ENCODE data around the gene ERGIC1.
"Not testable (repeated sequence)": the region's sequence is repeated elsewhere in the genome, so short reads cannot be mapped to it uniquely, and the experiment has no call there.

ERGIC1 gene

GRCh38 chr5:172845154-172845553 is 11.1 kb downstream of the ERGIC1 start:
- no peak overlapping the region for H3K4me3 ChIP-seq (ENCODE audit: low read depth in 1 of 5, low read length in 5 of 5)
- peaks cover 0 to 24% (median 7%) of the 10 kb centered on the region in 5 donors for H3K4me1 ChIP-seq (ENCODE audit: control insufficient read depth in 5 of 5, insufficient read depth in 5 of 5, low read length in 5 of 5)
- no peak overlapping the region for H3K9ac ChIP-seq (ENCODE audit: low read length in 5 of 5)
- no peaks in the 10 kb centered on the region for H3K27me3 ChIP-seq (ENCODE audit: control insufficient read depth in 5 of 5, insufficient read depth in 4 of 5, low read length in 5 of 5)
- peaks cover 0 to 12% (median 8%) of the 10 kb centered on the region in 5 donors for H3K36me3 ChIP-seq (ENCODE audit: control insufficient read depth in 5 of 5, insufficient read depth in 5 of 5, low read length in 5 of 5)
- no peak overlapping the region for H3K27ac ChIP-seq (ENCODE audit: low read depth, low read length)
- no peaks in the 10 kb centered on the region for H3K9me3 ChIP-seq (ENCODE audit: control insufficient read depth in 5 of 5, low read length in 5 of 5)

- H3K9ac ChIP-seq (ENCODE audit: low read length in 5 of 5), result no peak overlapping the region
- no peak overlapping the region for H3K27ac ChIP-seq (ENCODE audit: low read depth, low read length)
- peaks cover 0 to 20% (median 3%) of the 10 kb centered on the region in 5 donors for H3K4me1 ChIP-seq (ENCODE audit: control insufficient read depth in 5 of 5, insufficient read depth in 5 of 5, low read length in 5 of 5)
- H3K27me3 ChIP-seq (ENCODE audit: control insufficient read depth in 5 of 5, insufficient read depth in 4 of 5, low read length in 5 of 5), result no peaks in the 10 kb centered on the region
- H3K9me3 ChIP-seq (ENCODE audit: control insufficient read depth in 5 of 5, low read length in 5 of 5), result no peaks in the 10 kb centered on the region
- H3K36me3 ChIP-seq (ENCODE audit: control insufficient read depth in 5 of 5, insufficient read depth in 5 of 5, low read length in 5 of 5), result peaks cover 0 to 12% (median 8%) of the 10 kb centered on the region in 5 donors
- H3K4me3 ChIP-seq (ENCODE audit: low read depth in 1 of 5, low read length in 5 of 5), result no peak overlapping the region
Measured at GRCh38 chr5:172845576-172845975, 11.5 kb downstream of the ERGIC1 start.

GRCh38 chr5:172846249-172846648 is 12.2 kb downstream of the ERGIC1 start:
- Histone ChIP-seq H3K9me3 (ENCODE audit: control insufficient read depth in 5 of 5, low read length in 5 of 5) (no peaks in the 10 kb centered on the region), H3K36me3 (ENCODE audit: control insufficient read depth in 5 of 5, insufficient read depth in 5 of 5, low read length in 5 of 5) (peaks cover 0 to 12% (median 8%) of the 10 kb centered on the region in 5 donors), H3K27ac (ENCODE audit: low read depth, low read length) (no peak overlapping the region), H3K4me3 (ENCODE audit: low read depth in 1 of 5, low read length in 5 of 5) (no peak overlapping the region), H3K27me3 (ENCODE audit: control insufficient read depth in 5 of 5, insufficient read depth in 4 of 5, low read length in 5 of 5) (no peaks in the 10 kb centered on the region), H3K9ac (ENCODE audit: low read length in 5 of 5) (no peak overlapping the region), H3K4me1 (ENCODE audit: control insufficient read depth in 5 of 5, insufficient read depth in 5 of 5, low read length in 5 of 5) (peaks cover 0 to 19% (median 4%) of the 10 kb centered on the region in 5 donors)

- Histone ChIP-seq H3K4me1 (ENCODE audit: control insufficient read depth in 5 of 5, insufficient read depth in 5 of 5, low read length in 5 of 5) (peaks cover 0 to 19% (median 8%) of the 10 kb centered on the region in 5 donors), H3K27me3 (ENCODE audit: control insufficient read depth in 5 of 5, insufficient read depth in 4 of 5, low read length in 5 of 5) (no peaks in the 10 kb centered on the region), H3K27ac (ENCODE audit: low read depth, low read length) (no peak overlapping the region), H3K9ac (ENCODE audit: low read length in 5 of 5) (no peak overlapping the region), H3K36me3 (ENCODE audit: control insufficient read depth in 5 of 5, insufficient read depth in 5 of 5, low read length in 5 of 5) (peaks cover 0 to 12% (median 8%) of the 10 kb centered on the region in 5 donors), H3K9me3 (ENCODE audit: control insufficient read depth in 5 of 5, low read length in 5 of 5) (no peaks in the 10 kb centered on the region), H3K4me3 (ENCODE audit: low read depth in 1 of 5, low read length in 5 of 5) (no peak overlapping the region)
Measured at GRCh38 chr5:172846677-172847076, 12.6 kb downstream of the ERGIC1 start.

GRCh38 chr5:172847584-172847983 is 13.5 kb downstream of the ERGIC1 start:
- not testable (repeated sequence) for H3K9ac ChIP-seq (ENCODE audit: low read length in 5 of 5); H3K9me3 ChIP-seq (ENCODE audit: control insufficient read depth in 5 of 5, low read length in 5 of 5); H3K27me3 ChIP-seq (ENCODE audit: control insufficient read depth in 5 of 5, insufficient read depth in 4 of 5, low read length in 5 of 5); H3K27ac ChIP-seq (ENCODE audit: low read depth, low read length); H3K4me3 ChIP-seq (ENCODE audit: low read depth in 1 of 5, low read length in 5 of 5)
- peaks cover 0 to 12% (median 5%) of the 10 kb centered on the region in 5 donors for H3K36me3 ChIP-seq (ENCODE audit: control insufficient read depth in 5 of 5, insufficient read depth in 5 of 5, low read length in 5 of 5)
- H3K4me1 ChIP-seq (ENCODE audit: control insufficient read depth in 5 of 5, insufficient read depth in 5 of 5, low read length in 5 of 5), result peaks cover 0 to 21% (median 9%) of the 10 kb centered on the region in 5 donors

GRCh38 chr5:172848419-172848818 is 14.4 kb downstream of the ERGIC1 start:
- H3K9me3 ChIP-seq (ENCODE audit: control insufficient read depth in 5 of 5, low read length in 5 of 5), result no peaks in the 10 kb centered on the region
- H3K27me3 ChIP-seq (ENCODE audit: control insufficient read depth in 5 of 5, insufficient read depth in 4 of 5, low read length in 5 of 5), result no peaks in the 10 kb centered on the region
- H3K36me3 ChIP-seq (ENCODE audit: control insufficient read depth in 5 of 5, insufficient read depth in 5 of 5, low read length in 5 of 5), result peaks cover 0 to 10% (median 5%) of the 10 kb centered on the region in 5 donors
- H3K4me1 ChIP-seq (ENCODE audit: control insufficient read depth in 5 of 5, insufficient read depth in 5 of 5, low read length in 5 of 5), result peaks cover 0 to 29% (median 18%) of the 10 kb centered on the region in 5 donors
- no peak overlapping the region for H3K9ac ChIP-seq (ENCODE audit: low read length in 5 of 5)
- H3K27ac ChIP-seq (ENCODE audit: low read depth, low read length), result no peak overlapping the region
- no peak overlapping the region for H3K4me3 ChIP-seq (ENCODE audit: low read depth in 1 of 5, low read length in 5 of 5)

GRCh38 chr5:172849606-172850453 is 15.8 kb downstream of the ERGIC1 start:
- Histone ChIP-seq H3K4me1 (ENCODE audit: control insufficient read depth in 5 of 5, insufficient read depth in 5 of 5, low read length in 5 of 5) (peaks cover 0 to 38% (median 30%) of the 10 kb centered on the region in 5 donors), H3K4me3 (ENCODE audit: low read depth in 1 of 5, low read length in 5 of 5) (no peak overlapping the region), H3K27me3 (ENCODE audit: control insufficient read depth in 5 of 5, insufficient read depth in 4 of 5, low read length in 5 of 5) (no peaks in the 10 kb centered on the region), H3K27ac (ENCODE audit: low read depth, low read length) (no peak overlapping the region), H3K9ac (ENCODE audit: low read length in 5 of 5) (no peak overlapping the region), H3K9me3 (ENCODE audit: control insufficient read depth in 5 of 5, low read length in 5 of 5) (no peaks in the 10 kb centered on the region), H3K36me3 (ENCODE audit: control insufficient read depth in 5 of 5, insufficient read depth in 5 of 5, low read length in 5 of 5) (peaks cover 0 to 3% (median 0%) of the 10 kb centered on the region in 5 donors)

GRCh38 chr5:172850454-172850797 is 16.4 kb downstream of the ERGIC1 start:
- Histone ChIP-seq H3K9me3 (ENCODE audit: control insufficient read depth in 5 of 5, low read length in 5 of 5) (no peaks in the 10 kb centered on the region), H3K4me3 (ENCODE audit: low read depth in 1 of 5, low read length in 5 of 5) (no peak overlapping the region), H3K27me3 (ENCODE audit: control insufficient read depth in 5 of 5, insufficient read depth in 4 of 5, low read length in 5 of 5) (no peaks in the 10 kb centered on the region), H3K36me3 (ENCODE audit: control insufficient read depth in 5 of 5, insufficient read depth in 5 of 5, low read length in 5 of 5) (peaks cover 0 to 3% (median 0%) of the 10 kb centered on the region in 5 donors), H3K9ac (ENCODE audit: low read length in 5 of 5) (no peak overlapping the region), H3K27ac (ENCODE audit: low read depth, low read length) (no peak overlapping the region), H3K4me1 (ENCODE audit: control insufficient read depth in 5 of 5, insufficient read depth in 5 of 5, low read length in 5 of 5) (peaks cover 4 to 38% (median 32%) of the 10 kb centered on the region in 5 donors)

GRCh38 chr5:172851254-172851653 is 17.2 kb downstream of the ERGIC1 start:
- not testable (repeated sequence) for H3K36me3 ChIP-seq (ENCODE audit: control insufficient read depth in 5 of 5, insufficient read depth in 5 of 5, low read length in 5 of 5); H3K27me3 ChIP-seq (ENCODE audit: control insufficient read depth in 5 of 5, insufficient read depth in 4 of 5, low read length in 5 of 5); H3K4me3 ChIP-seq (ENCODE audit: low read depth in 1 of 5, low read length in 5 of 5); H3K27ac ChIP-seq (ENCODE audit: low read depth, low read length); H3K9ac ChIP-seq (ENCODE audit: low read length in 5 of 5); H3K9me3 ChIP-seq (ENCODE audit: control insufficient read depth in 5 of 5, low read length in 5 of 5)
- peaks cover 8 to 46% (median 41%) of the 10 kb centered on the region in 5 donors for H3K4me1 ChIP-seq (ENCODE audit: control insufficient read depth in 5 of 5, insufficient read depth in 5 of 5, low read length in 5 of 5)

- peaks cover 0 to 2% (median 0%) of the 10 kb centered on the region in 5 donors for H3K36me3 ChIP-seq (ENCODE audit: control insufficient read depth in 5 of 5, insufficient read depth in 5 of 5, low read length in 5 of 5)
- no peak overlapping the region for H3K27ac ChIP-seq (ENCODE audit: low read depth, low read length)
- H3K4me3 ChIP-seq (ENCODE audit: low read depth in 1 of 5, low read length in 5 of 5), result no peak overlapping the region
- no peaks in the 10 kb centered on the region for H3K9me3 ChIP-seq (ENCODE audit: control insufficient read depth in 5 of 5, low read length in 5 of 5)
- peaks cover 8 to 52% (median 46%) of the 10 kb centered on the region in 5 donors for H3K4me1 ChIP-seq (ENCODE audit: control insufficient read depth in 5 of 5, insufficient read depth in 5 of 5, low read length in 5 of 5)
- H3K9ac ChIP-seq (ENCODE audit: low read length in 5 of 5), result no peak overlapping the region
- H3K27me3 ChIP-seq (ENCODE audit: control insufficient read depth in 5 of 5, insufficient read depth in 4 of 5, low read length in 5 of 5), result no peaks in the 10 kb centered on the region
Measured at GRCh38 chr5:172852490-172853354, 18.7 kb downstream of the ERGIC1 start.

All from subcutaneous abdominal adipose tissue (tissue), 5 donors.